Kidney (tissue), 14 donors: ENCODE data around the gene PEAK1. TPM values are rescaled to one million over a fixed set of nuclear protein-coding genes. Genes with fewer than 3 reads are reported as not detected.

Experiments
- DNase-seq, 5 donors: peaks; one replicate each; pipeline ENCODE4 v3.0.0-alpha.2; 2013 to 2020
- FAIRE-seq: peaks from 2 replicates; lab custom pipeline; 2012; peaks lifted over from hg19 to GRCh38; lab: Jason Lieb, UNC
- H3K27ac ChIP-seq, 2 donors: one replicate each; pipeline ENCODE4 v1.7.0; 2013; ENCODE audit warnings: low read depth in 2 of 2, low read length in 2 of 2, inconsistent platforms in 1 of 2
- H3K27me3 ChIP-seq: one replicate; pipeline ENCODE4 v1.7.1; 2013; ENCODE audit warnings: low read length, inconsistent platforms; ENCODE audit not compliant: control insufficient read depth, insufficient read depth
- H3K36me3 ChIP-seq, 3 donors: one replicate each; pipeline versions ENCODE4 v1.7.0 to v1.7.1; 2013; ENCODE audit warnings: low read length in 3 of 3, control low read depth in 1 of 3, inconsistent platforms in 1 of 3; ENCODE audit not compliant: insufficient read depth in 3 of 3, control insufficient read depth in 2 of 3
- H3K4me1 ChIP-seq, 3 donors: one replicate each; pipeline versions ENCODE4 v1.7.0 to v1.7.1; 2013; ENCODE audit warnings: low read length in 3 of 3, inconsistent platforms in 1 of 3, low read depth in 1 of 3; ENCODE audit not compliant: control insufficient read depth in 2 of 3, insufficient read depth in 2 of 3
- H3K4me3 ChIP-seq, 3 donors: one replicate each; pipeline versions ENCODE4 v1.7.0 to v1.8.1; 2013; ENCODE audit warnings: low read length in 3 of 3, control low read depth in 1 of 3, inconsistent platforms in 1 of 3
- H3K9ac ChIP-seq, 3 donors: one replicate each; pipeline versions ENCODE4 v1.7.0 to v1.7.1; 2013; ENCODE audit warnings: low read length in 3 of 3, control low read depth in 1 of 3, inconsistent platforms in 1 of 3
- H3K9me3 ChIP-seq, 3 donors: one replicate each; pipeline versions ENCODE4 v1.7.0 to v1.7.1; 2013; ENCODE audit warnings: low read length in 3 of 3, control low read depth in 1 of 3, inconsistent platforms in 1 of 3; ENCODE audit not compliant: control insufficient read depth in 2 of 3, insufficient read depth in 1 of 3
- CTCF ChIP-seq: IDR thresholded peaks from 3 replicates; pipeline ENCODE4 v1.5.1; 2012; ENCODE audit warnings: mild to moderate bottlenecking, moderate library complexity, borderline replicate concordance; ENCODE audit not compliant: insufficient read depth; ENCODE audit errors: extremely low read depth
- intact Hi-C: fragments of 100-400 bp; cut with DNase I; formaldehyde crosslinking; loops from one replicate; pipeline ENCODE4 v1.11.1; 2022
- polyA plus RNA-seq: library from polyadenylated mRNA; stranded (reverse); fragments of 350-450 nt; fragmentation: Illumina TruSeq; extraction: RNeasy Lipid Tissue Mini Kit (QIAGEN cat#74804); gene quantifications from one replicate; pipeline ENCODE4 v1.2.3, GENCODE V29; 2014; ENCODE audit warnings: low read depth, low replicate concordance; ENCODE audit not compliant: insufficient read depth
- total RNA-seq: library from RNA; stranded (reverse); fragmentation: NEBNext Ultra II Directional; extraction: Animal tissue kit (Norgen Biotek cat#: 25700); gene quantifications from one replicate; pipeline ENCODE4 v1.2.1, GENCODE V29; 2021
- donor health status: control.
- donor health status: control.
- donor health status: control.
- donor health status: control.
- donor health status: control.
- donor health status: DM: yes; HTN: yes; CAD: no.
- donor health status: Normal renal cell carcinoma (clear cell type).

PEAK1 gene
- total and polyA plus RNA-seq, 2 donors from 2014 or later = 2.9 to 50.3 TPM

GRCh38 chr15:77181305-77182074 lies 238.4 kb downstream of the PEAK1 start:
- H3K4me3 ChIP-seq = no peak overlapping the region
- H3K4me1 ChIP-seq = no peaks in the 10 kb centered on the region
- peaks cover 0 to 2% (median 0%) of the 10 kb centered on the region in 3 donors for H3K36me3 ChIP-seq
- H3K27ac ChIP-seq = no peak overlapping the region
- FAIRE-seq (no peak), DNase-seq (no peak)
- H3K9me3 ChIP-seq = no peaks in the 10 kb centered on the region
- intact Hi-C loops = loop anchor here (10.0 kb wide), 1 partner anchor 313 kb away; no protein-coding TSS in a partner anchor
- no peak for TF ChIP-seq CTCF
- no peak overlapping the region for H3K9ac ChIP-seq
- no peaks in the 10 kb centered on the region for H3K27me3 ChIP-seq

GRCh38 chr15:77180757-77181156 lies 239.1 kb downstream of the PEAK1 start:
- intact Hi-C loops = loop anchor here (10.0 kb wide), 1 partner anchor 314 kb away; no protein-coding TSS in a partner anchor
- FAIRE-seq (no peak), DNase-seq (no peak)
- H3K9me3 ChIP-seq = no peaks in the 10 kb centered on the region
- no peaks in the 10 kb centered on the region for H3K27me3 ChIP-seq
- H3K36me3 ChIP-seq = peaks cover 0 to 2% (median 0%) of the 10 kb centered on the region in 3 donors
- H3K4me1 ChIP-seq = no peaks in the 10 kb centered on the region
- no peak for TF ChIP-seq CTCF
- H3K4me3 ChIP-seq = no peak overlapping the region
- H3K9ac ChIP-seq = no peak overlapping the region
- H3K27ac ChIP-seq = no peak overlapping the region

GRCh38 chr15:77180270-77180669 lies 239.6 kb downstream of the PEAK1 start:
- no peaks in the 10 kb centered on the region for H3K4me1 ChIP-seq
- FAIRE-seq = no peak
- H3K4me3 ChIP-seq = no peak overlapping the region
- DNase-seq = no peak
- peaks cover 0 to 2% (median 0%) of the 10 kb centered on the region in 3 donors for H3K36me3 ChIP-seq
- no peak overlapping the region for H3K9ac ChIP-seq
- no peaks in the 10 kb centered on the region for H3K9me3 ChIP-seq
- intact Hi-C loops = loop anchor here (10.0 kb wide), 1 partner anchor 315 kb away; no protein-coding TSS in a partner anchor
- no peak overlapping the region for H3K27ac ChIP-seq
- TF ChIP-seq CTCF = no peak
- H3K27me3 ChIP-seq = no peaks in the 10 kb centered on the region
